DOHH2 (cell line): Measurements from ENCODE around the gene ZNF346.

ENCODE experiments used
- H3F3A ChIP-seq: fragments of 200-600 bp; sonication (generic), shearing (Covaris generic); 2 replicates; pipeline ENCODE4 v1.6.0; 2016; ENCODE audit warnings: antibody characterized with exemption, mild to moderate bottlenecking; ENCODE audit not compliant: control insufficient read depth, insufficient read depth
- H3K27ac ChIP-seq: fragments of 200-600 bp; sonication (generic); 2 replicates; pipeline ENCODE4 v1.5.1; 2014; ENCODE audit warnings: low read depth, mild to moderate bottlenecking, low read length, moderate library complexity
- H3K27me3 ChIP-seq: fragments of 200-600 bp; sonication (generic); 2 replicates; pipeline ENCODE4 v1.6.1; 2014; ENCODE audit warnings: mild to moderate bottlenecking, low read length, mixed read lengths; ENCODE audit not compliant: control insufficient read depth
- H3K36me3 ChIP-seq: fragments of 200-600 bp; sonication (generic); 2 replicates; pipeline ENCODE4 v1.6.1; 2014; ENCODE audit warnings: mild to moderate bottlenecking, low read length, moderate library complexity, mixed read lengths; ENCODE audit not compliant: control insufficient read depth
- H3K4me1 ChIP-seq: fragments of 200-600 bp; sonication (generic); 2 replicates; pipeline ENCODE4 v1.6.1; 2014; ENCODE audit warnings: mild to moderate bottlenecking, low read length, mixed read lengths; ENCODE audit not compliant: control insufficient read depth
- H3K4me2 ChIP-seq: fragments of 200-600 bp; sonication (generic); 2 replicates; pipeline ENCODE4 v1.6.0; 2014; ENCODE audit warnings: mild to moderate bottlenecking, low read length, moderate library complexity
- H3K4me3 ChIP-seq: fragments of 200-600 bp; sonication (generic); 2 replicates; pipeline ENCODE4 v1.5.1; 2014; ENCODE audit warnings: mild to moderate bottlenecking, low read length, mixed read lengths
- H3K79me2 ChIP-seq: fragments of 200-600 bp; sonication (generic); 2 replicates; pipeline ENCODE4 v1.6.1; 2014; ENCODE audit warnings: mild to moderate bottlenecking, low read length, mixed read lengths; ENCODE audit not compliant: control insufficient read depth
- H3K9me2 ChIP-seq: fragments of 200-600 bp; sonication (generic); replicated peaks from 2 replicates; pipeline ENCODE4 v1.6.1; 2014; ENCODE audit warnings: mild to moderate bottlenecking, low read length, mixed read lengths; ENCODE audit not compliant: control insufficient read depth
- H3K9me3 ChIP-seq: fragments of 200-600 bp; sonication (generic); 2 replicates; pipeline ENCODE4 v1.6.1; 2014; ENCODE audit warnings: antibody characterized with exemption, low read length, mixed read lengths; ENCODE audit not compliant: control insufficient read depth, insufficient read depth
- H4K20me1 ChIP-seq: fragments of 200-600 bp; sonication (generic); 2 replicates; pipeline ENCODE4 v1.6.0; 2014; ENCODE audit warnings: low read depth, mild to moderate bottlenecking, antibody characterized with exemption, low read length, moderate library complexity; ENCODE audit not compliant: control insufficient read depth, insufficient read depth
- CTCF ChIP-seq: fragments of 200-600 bp; sonication (generic); IDR thresholded peaks from one replicate; pipeline ENCODE4 v1.5.1; 2014; ENCODE audit warnings: antibody characterized with exemption, mild to moderate bottlenecking, low read depth, low read length; ENCODE audit not compliant: poor library complexity, severe bottlenecking
- EZH2phosphoT487 ChIP-seq: fragments of 200-600 bp; sonication (generic); IDR thresholded peaks from 2 replicates; pipeline ENCODE4 v1.6.1; 2017; ENCODE audit warnings: borderline replicate concordance, mild to moderate bottlenecking, antibody characterized with exemption, low read length, moderate library complexity, mixed read lengths

ZNF346 gene

DNA sequence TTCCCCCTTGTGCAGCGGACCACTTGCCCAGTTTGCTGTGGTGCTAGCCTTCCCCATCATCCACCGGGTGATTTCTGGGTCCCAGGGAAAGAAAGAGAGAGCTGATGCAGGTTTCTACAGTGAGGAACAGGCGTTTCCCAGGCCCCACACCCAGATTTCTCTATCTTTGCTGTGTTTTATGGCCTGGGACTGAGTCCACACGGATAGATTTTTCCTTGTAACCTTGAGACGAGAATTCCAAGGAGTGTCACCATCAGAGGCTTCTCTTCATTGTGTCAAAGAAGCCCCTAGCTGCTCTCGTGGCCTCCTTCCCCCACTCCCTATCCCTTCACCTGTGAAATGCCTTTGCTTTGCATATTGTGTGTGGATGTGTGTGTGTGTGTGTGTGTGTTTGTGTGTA lies 43.0 kb downstream of the ZNF346 start:
- Histone ChIP-seq H3K9me2 (no peaks in the 10 kb centered on the region), H3F3A (peaks cover 14% of the 10 kb centered on the region), H3K4me2 (peak overlapping the region; percentile 6), H3K4me1 (peaks cover 26% of the 10 kb centered on the region), H3K27ac (no peak overlapping the region), H3K27me3 (no peaks in the 10 kb centered on the region), H4K20me1 (no peaks in the 10 kb centered on the region), H3K79me2 (no peaks in the 10 kb centered on the region), H3K4me3 (no peak overlapping the region), H3K9me3 (no peaks in the 10 kb centered on the region), H3K36me3 (peaks cover 41% of the 10 kb centered on the region)
- TF ChIP-seq EZH2phosphoT487 (no peak), CTCF (no peak)

GRCh38 chr5:177066224-177066623 lies 43.7 kb downstream of the ZNF346 start:
- Histone ChIP-seq H3K27ac (no peak overlapping the region), H3K79me2 (no peaks in the 10 kb centered on the region), H3K36me3 (peaks cover 41% of the 10 kb centered on the region), H3K4me1 (peaks cover 33% of the 10 kb centered on the region), H3K9me2 (no peaks in the 10 kb centered on the region), H3K27me3 (no peaks in the 10 kb centered on the region), H3K4me2 (peak overlapping the region; percentile 6; the same call in 1 of the 2 replicates), H3F3A (peaks cover 22% of the 10 kb centered on the region), H3K4me3 (no peak overlapping the region), H3K9me3 (no peaks in the 10 kb centered on the region), H4K20me1 (no peaks in the 10 kb centered on the region)
- TF ChIP-seq CTCF (no peak), EZH2phosphoT487 (no peak)

- no peak overlapping the region for H3K4me3 ChIP-seq
These were observed 45.0 kb downstream of the ZNF346 start for GRCh38 chr5:177067503-177067902.

More at GRCh38 chr5:177067503-177067902, 45.0 kb downstream of the ZNF346 start:
- Histone ChIP-seq H3K27me3 (no peaks in the 10 kb centered on the region), H3F3A (peaks cover 28% of the 10 kb centered on the region), H4K20me1 (no peaks in the 10 kb centered on the region), H3K9me3 (no peaks in the 10 kb centered on the region), H3K36me3 (peaks cover 33% of the 10 kb centered on the region), H3K79me2 (no peaks in the 10 kb centered on the region), H3K4me1 (peaks cover 45% of the 10 kb centered on the region), H3K4me2 (no peak overlapping the region), H3K27ac (no peak overlapping the region), H3K9me2 (no peaks in the 10 kb centered on the region)
- TF ChIP-seq EZH2phosphoT487, result no peak
- TF ChIP-seq CTCF, result no peak
